HG03196 (cell line): ENCODE measurements around the gene GIPC3.

Experiments
- ATAC-seq: cut with Tn5 transposase; IDR thresholded peaks from one replicate; pipeline ENCODE4 v1.9.1; 2021; ENCODE audit not compliant: unreplicated experiment

The GIPC3 gene

DNA sequence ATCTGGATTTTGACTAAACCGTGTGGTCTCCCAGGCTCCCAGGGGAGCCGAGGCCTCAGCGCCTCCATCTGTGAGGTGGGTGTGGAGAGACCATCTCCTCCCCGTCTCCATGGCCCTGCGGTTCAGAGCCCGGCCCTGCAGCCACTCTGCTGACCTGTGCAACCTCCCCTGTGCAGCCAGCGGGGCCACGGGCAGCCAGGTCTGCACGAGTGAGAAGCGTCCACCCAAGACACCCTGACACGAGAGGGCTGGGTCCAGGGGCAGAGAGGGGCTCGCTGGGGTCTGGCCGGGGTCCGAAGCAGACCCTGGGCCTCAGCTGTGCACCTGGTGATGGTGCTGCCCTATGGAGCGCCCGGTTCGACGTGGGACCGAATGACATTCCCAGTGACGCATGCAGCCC, 51.7 kb downstream of the GIPC3 start:
- ATAC-seq: no peak

DNA sequence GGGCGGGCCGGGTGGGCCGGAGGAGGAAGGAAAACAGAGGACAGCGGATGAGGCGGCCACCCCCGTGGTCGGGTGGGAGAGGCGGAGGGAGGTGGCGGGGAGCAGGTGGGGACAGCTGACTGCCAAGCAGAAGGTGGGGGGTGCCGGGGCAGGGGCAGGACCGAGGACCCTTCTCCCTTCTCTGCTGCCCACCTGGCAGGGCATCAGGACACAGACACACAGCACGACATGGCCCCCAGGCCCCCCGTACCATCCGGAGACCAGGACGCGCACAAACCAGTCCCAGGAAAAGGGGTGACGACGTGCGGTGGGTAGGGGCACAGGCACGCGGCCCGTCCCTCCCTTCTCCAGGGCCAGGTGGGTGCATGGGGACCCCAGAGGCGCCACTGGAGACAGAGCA, 52.3 kb downstream of the GIPC3 start:
- no peak for ATAC-seq

DNA sequence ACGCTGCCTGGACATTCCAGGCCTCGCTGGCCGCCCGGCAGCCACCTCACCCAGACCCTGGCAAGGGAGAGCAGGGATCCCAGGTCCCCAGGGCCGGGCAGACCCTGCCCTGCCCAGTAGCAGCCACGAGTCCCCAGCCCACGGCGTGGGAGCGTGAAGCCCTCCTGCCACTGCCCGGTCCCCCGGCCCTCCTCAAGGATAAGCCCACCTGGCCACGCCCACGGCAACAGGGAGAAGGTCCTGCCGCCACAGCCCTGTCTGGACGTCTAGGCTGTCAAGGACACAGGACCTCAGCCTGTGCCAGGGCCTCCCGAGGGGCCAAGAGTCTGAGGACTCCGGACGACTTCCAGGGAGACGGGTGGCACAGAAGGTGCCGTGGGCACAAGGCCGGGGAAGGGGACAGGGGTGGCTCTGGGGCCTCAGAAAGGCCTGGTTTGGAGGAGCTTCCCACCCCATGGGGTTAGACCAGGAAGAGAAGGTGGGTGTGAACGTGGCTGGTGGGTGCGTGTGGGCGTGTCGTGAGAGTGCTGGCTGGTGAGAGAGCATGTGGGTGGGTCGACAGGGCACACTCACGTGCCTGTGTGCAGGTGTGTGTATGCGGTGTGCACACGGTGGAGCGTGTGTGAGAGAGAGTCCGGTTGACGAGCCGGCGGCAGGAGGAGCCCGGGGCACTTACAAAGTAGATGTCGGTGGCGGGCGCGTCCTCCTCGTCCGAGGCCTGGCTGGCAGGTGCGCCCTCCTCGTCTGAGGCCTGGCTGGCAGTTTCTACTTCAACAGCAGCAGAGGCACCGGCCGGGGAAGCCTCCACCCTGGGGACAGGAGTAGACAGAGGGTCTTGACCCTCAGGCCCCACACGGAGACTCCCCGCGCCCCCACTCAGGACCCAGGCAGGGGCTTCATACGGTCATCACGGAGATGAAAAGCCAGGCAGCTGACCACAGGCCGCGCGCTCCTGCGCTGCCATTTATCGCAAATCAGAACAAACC, 53.2 kb downstream of the GIPC3 start:
- ATAC-seq: no peak

DNA sequence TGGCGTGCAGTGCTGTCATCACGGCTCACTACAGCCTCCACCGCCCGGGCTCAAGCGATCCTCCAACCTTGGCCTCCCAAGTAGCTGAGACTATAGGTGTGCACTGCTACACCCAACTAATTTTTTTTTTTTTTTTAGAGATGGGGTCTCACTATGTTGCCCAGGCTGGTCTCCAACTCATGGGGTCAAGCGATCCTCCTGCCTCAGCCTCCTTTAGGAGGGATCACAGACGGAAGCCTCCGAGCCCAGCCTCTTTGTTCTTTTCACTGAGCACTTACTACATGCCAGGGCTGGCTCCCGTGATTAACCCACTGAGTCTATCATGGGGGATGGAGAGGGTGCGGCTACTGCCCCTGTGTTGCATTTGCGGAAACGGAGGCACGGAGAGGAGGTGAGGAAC, 54.2 kb downstream of the GIPC3 start:
- no peak for ATAC-seq

DNA sequence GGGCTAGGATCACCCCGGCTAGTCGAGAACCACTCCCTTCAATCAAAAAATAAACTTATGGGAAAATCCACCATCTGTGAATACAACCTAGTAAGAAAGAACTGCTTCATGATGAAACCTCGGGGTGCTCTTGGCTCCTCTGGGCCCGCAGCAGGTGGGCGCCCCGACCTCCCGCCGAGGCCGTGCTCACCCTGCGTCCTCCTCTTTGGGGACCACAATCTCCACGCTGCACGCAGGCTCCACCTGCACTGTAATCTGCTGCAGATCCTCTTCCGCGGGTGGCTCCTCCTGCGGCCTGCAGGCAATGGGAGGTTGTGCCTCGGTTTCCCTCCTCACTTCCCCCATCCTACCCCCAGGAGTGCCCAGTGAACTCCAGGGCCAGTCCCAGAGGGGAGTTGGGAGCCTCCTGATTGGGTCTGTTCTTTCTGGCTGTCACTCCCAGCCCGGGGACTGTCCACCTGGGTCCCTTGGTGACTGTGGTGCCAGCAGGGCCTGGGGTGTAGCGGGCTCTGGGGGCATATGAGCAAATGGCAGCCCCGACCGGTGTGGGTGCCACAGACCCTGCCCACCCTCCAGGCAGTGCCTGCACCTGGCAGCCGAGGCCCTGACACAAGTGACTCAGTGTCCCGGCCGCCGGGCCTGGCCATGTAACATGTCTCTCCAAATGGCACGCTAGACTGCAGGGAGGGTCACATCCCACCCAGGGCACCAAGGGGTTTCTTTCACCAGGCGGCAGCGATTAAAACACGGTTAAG, 56.4 kb downstream of the GIPC3 start:
- ATAC-seq: no peak

DNA sequence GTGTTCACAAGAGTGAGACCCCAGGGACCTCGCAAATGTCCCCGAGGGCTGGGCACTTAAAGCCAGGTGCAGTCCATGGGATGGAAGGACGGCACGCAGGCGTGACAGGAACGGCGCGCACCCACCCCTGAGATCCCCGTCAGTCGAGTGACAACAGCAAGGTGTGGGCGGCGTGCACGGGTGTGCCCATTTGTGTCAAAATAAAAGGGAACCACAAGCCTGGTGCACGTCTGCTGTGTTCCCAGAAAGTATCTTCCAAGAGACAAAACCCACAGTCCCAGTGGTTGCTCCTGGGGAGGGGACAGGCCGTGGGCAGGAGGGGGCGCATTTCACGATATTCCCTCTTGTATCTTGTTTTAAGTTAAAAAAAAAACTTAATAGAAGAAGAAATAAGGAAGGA, 57.0 kb downstream of the GIPC3 start:
- no peak for ATAC-seq
